PFSK-1 (cell line): ENCODE measurements around the gene DNM3.

ENCODE experiments used
- FOXP2 ChIP-seq: optimal IDR thresholded peaks from 2 replicates; pipeline ENCODE3; 2011; ENCODE audit warnings: borderline replicate concordance, control low read depth, inconsistent platforms; ENCODE audit not compliant: insufficient read depth; ENCODE audit errors: extremely low read length, extremely low read depth
- POLR2AphosphoS5 ChIP-seq: IDR thresholded peaks from 2 replicates; pipeline ENCODE4 v1.6.1; 2012; ENCODE audit warnings: low read depth, mild to moderate bottlenecking, control low read depth, low read length, moderate library complexity
- REST ChIP-seq, 2 experiments: IDR thresholded peaks; 2 replicates each; pipeline versions ENCODE4 v1.6.1 to v1.8.0; 2011 to 2012; ENCODE audit warnings: low read depth in 2 of 2, low read length in 2 of 2, control low read depth in 1 of 2, inconsistent platforms in 1 of 2, mild to moderate bottlenecking in 1 of 2, moderate library complexity in 1 of 2; ENCODE audit not compliant: insufficient read depth in 1 of 2
- SIN3A ChIP-seq: IDR thresholded peaks from 2 replicates; pipeline ENCODE4 v1.6.1; 2012; ENCODE audit warnings: mild to moderate bottlenecking, low read length, moderate library complexity, borderline replicate concordance; ENCODE audit not compliant: insufficient read depth
- TAF1 ChIP-seq: IDR thresholded peaks from 2 replicates; pipeline ENCODE4 v1.6.1; 2012; ENCODE audit warnings: low read length, control low read depth, borderline replicate concordance; ENCODE audit not compliant: insufficient read depth

The DNM3 gene

GRCh38 chr1:172360511-172360910 is 519.2 kb downstream of the DNM3 start:
- no peak for TF ChIP-seq REST (IDR thresholded peaks at IDR 0.05; ENCODE audit: insufficient read depth in 1 of 2, low read depth in 2 of 2, low read length in 2 of 2)
- TF ChIP-seq POLR2AphosphoS5: no peak
- TF ChIP-seq SIN3A: no peak
- no peak for TF ChIP-seq TAF1
- TF ChIP-seq FOXP2: no peak

- TF ChIP-seq SIN3A: no peak
Observed at GRCh38 chr1:172360985-172361384, 519.7 kb downstream of the DNM3 start.

- no peak for TF ChIP-seq POLR2AphosphoS5
- no peak for TF ChIP-seq SIN3A
- TF ChIP-seq REST (IDR thresholded peaks at IDR 0.05; ENCODE audit: insufficient read depth in 1 of 2, low read depth in 2 of 2, low read length in 2 of 2): no peak
- TF ChIP-seq TAF1: no peak
- TF ChIP-seq FOXP2: no peak
Observed at GRCh38 chr1:172363852-172364251, 522.6 kb downstream of the DNM3 start.

- TF ChIP-seq REST (IDR thresholded peaks at IDR 0.05; ENCODE audit: insufficient read depth in 1 of 2, low read depth in 2 of 2, low read length in 2 of 2): no peak
- no peak for TF ChIP-seq FOXP2
- no peak for TF ChIP-seq TAF1
- no peak for TF ChIP-seq POLR2AphosphoS5
- TF ChIP-seq SIN3A: no peak
Observed at GRCh38 chr1:172373864-172374263, 532.6 kb downstream of the DNM3 start.

- TF ChIP-seq REST (IDR thresholded peaks at IDR 0.05; ENCODE audit: insufficient read depth in 1 of 2, low read depth in 2 of 2, low read length in 2 of 2): no peak
- no peak for TF ChIP-seq SIN3A
- TF ChIP-seq POLR2AphosphoS5: no peak
- TF ChIP-seq TAF1: no peak
Observed at GRCh38 chr1:172375211-172375631, 533.9 kb downstream of the DNM3 start.
